ENCODE data around the gene TMEM151A.
"Not testable (repeated sequence)": the region's sequence is repeated elsewhere in the genome, so short reads cannot be mapped to it uniquely, and the experiment has no call there.

The TMEM151A gene

GRCh38 chr11:66291706-66292542 is at the start of gene TMEM151A:
Gene TMEM151A (plus strand): TSS chr11:66291894. CDS start chr11:66292014, 120 bp downstream.
- DNase-seq, result no peak

GRCh38 chr11:66242095-66242765 is 49.5 kb upstream of the TMEM151A start:
- no peak for DNase-seq

- DNase-seq, result no peak
Measured at GRCh38 chr11:66243782-66244535, 47.7 kb upstream of the TMEM151A start.

- no peak for DNase-seq
Measured at GRCh38 chr11:66247295-66247694, 44.4 kb upstream of the TMEM151A start.

GRCh38 chr11:66247801-66248200 is 43.9 kb upstream of the TMEM151A start:
- no peak for DNase-seq

GRCh38 chr11:66248903-66249302 is 42.8 kb upstream of the TMEM151A start:
- no peak for DNase-seq

- DNase-seq, result no peak
Measured at GRCh38 chr11:66251809-66252208, 39.9 kb upstream of the TMEM151A start.

- DNase-seq, result not testable (repeated sequence)
Measured at GRCh38 chr11:66253081-66253480, 38.6 kb upstream of the TMEM151A start.

- no peak for DNase-seq
Measured at GRCh38 chr11:66258473-66258893, 33.2 kb upstream of the TMEM151A start.

GRCh38 chr11:66259225-66259624 is 32.5 kb upstream of the TMEM151A start:
- DNase-seq, result no peak

GRCh38 chr11:66259956-66260355 is 31.7 kb upstream of the TMEM151A start:
- no peak for DNase-seq

GRCh38 chr11:66261578-66261977 is 30.1 kb upstream of the TMEM151A start:
- DNase-seq, result no peak

- DNase-seq, result no peak
Measured at GRCh38 chr11:66262191-66262590, 29.5 kb upstream of the TMEM151A start.

- no peak for DNase-seq
Measured at GRCh38 chr11:66262696-66263095, 29.0 kb upstream of the TMEM151A start.

- DNase-seq, result no peak
Measured at GRCh38 chr11:66263231-66263630, 28.5 kb upstream of the TMEM151A start.

- no peak for DNase-seq
Measured at GRCh38 chr11:66263785-66264184, 27.9 kb upstream of the TMEM151A start.

GRCh38 chr11:66264383-66264782 is 27.3 kb upstream of the TMEM151A start:
- DNase-seq, result no peak

GRCh38 chr11:66264914-66265313 is 26.8 kb upstream of the TMEM151A start:
- DNase-seq, result peak in 1 of 2 donors; percentile 46

GRCh38 chr11:66265531-66266377 is 25.9 kb upstream of the TMEM151A start:
- no peak for DNase-seq

GRCh38 chr11:66266378-66267038 is 25.2 kb upstream of the TMEM151A start:
- DNase-seq, result no peak

GRCh38 chr11:66267039-66267378 is 24.7 kb upstream of the TMEM151A start:
- no peak for DNase-seq
